Middle frontal gyrus (tissue), 1 donor: ENCODE results near the gene FRAS1.
"Not testable (repeated sequence)": the region's sequence is repeated elsewhere in the genome, so short reads cannot be mapped to it uniquely, and the experiment has no call there.

ENCODE experiments used
- DNase-seq: peaks from one replicate; pipeline ENCODE4 v3.0.0-alpha.2; 2015; ENCODE audit warnings: low spot score; ENCODE audit errors: extremely low spot score

FRAS1 gene

DNA sequence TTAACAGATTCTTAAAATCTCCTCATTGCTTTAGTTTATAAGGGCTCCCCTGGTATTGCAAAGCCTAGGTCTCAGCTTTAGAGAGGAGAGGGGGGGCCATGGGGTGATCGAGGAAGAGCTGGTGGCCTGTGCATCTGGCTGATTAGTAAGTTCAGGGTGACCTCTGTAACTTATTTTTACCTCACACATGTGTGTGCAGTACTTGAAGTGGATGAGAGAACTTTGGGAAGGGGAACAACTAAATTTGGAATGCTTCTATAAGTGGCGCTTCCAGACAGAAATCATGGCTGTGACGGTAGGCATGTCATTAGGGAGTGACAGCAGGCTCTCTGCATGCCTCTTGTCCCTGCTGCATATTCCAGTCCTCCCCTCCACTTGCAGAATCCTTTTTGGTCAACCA lies 41.9 kb downstream of the FRAS1 start:
- no peak for DNase-seq

- no peak for DNase-seq
Measured at GRCh38 chr4:78100060-78100459, 42.9 kb downstream of the FRAS1 start.

GRCh38 chr4:78119698-78120097 lies 62.6 kb downstream of the FRAS1 start:
- DNase-seq = no peak

DNA sequence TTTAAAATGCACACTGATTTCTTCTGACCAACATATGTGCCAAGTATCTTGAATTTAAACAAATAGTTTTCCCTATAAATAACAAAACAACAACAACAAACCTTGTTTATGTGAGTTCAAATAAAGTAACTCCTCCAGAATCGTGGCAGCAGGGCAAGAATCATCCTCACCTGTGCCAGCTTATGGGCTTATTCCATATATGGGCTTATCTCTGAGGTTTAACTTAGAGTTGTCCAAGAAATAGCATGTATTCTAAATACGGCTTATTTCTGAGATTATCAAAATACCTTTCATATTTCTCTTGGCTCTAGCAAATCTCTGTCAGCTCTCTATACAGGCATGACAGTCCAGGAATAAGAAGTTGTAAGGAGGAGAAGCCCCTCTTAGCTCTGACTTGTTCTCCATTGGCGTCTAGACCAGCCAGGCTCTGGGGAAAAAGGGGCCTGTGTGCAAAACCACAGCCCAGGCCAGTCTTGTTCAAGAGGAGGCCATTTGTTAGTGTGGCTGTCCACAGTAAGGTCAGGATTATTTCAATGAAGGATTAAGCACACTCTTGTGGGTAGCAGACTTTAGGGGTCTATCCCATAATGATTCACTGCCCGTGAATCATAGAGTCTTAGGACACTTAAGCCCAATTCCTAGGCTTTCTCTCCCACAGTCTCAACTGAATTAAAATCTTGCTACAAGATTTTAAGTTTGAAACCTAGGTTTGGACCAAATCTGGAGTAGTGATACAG lies 63.2 kb downstream of the FRAS1 start:
- no peak for DNase-seq

DNA sequence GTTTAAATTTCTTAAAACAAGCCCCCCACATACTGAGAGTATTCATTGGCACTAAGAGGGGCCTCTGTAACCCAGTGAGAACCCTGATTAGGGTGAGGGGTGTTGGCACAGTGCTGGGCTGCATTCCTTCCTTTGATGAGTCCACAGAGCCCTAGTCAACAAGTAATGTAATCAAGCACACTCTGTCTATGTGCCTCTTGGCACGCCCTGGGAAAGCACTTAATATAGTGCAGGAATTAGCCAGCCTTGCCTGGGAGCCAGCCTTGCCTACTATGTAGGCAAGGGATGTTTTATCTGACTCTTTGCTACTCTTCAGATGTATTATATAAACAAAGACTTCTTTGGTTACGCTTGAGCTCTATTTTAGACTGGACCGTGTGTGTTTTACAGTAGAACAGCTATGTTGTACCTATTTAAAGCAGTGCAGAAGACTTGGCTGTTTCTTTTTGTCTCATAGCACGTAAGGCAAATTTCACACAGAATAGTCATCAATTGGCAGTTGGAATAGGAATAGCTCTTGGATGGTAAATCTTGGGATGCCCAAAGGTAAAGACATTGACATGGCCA lies 64.3 kb downstream of the FRAS1 start:
- no peak for DNase-seq

DNA sequence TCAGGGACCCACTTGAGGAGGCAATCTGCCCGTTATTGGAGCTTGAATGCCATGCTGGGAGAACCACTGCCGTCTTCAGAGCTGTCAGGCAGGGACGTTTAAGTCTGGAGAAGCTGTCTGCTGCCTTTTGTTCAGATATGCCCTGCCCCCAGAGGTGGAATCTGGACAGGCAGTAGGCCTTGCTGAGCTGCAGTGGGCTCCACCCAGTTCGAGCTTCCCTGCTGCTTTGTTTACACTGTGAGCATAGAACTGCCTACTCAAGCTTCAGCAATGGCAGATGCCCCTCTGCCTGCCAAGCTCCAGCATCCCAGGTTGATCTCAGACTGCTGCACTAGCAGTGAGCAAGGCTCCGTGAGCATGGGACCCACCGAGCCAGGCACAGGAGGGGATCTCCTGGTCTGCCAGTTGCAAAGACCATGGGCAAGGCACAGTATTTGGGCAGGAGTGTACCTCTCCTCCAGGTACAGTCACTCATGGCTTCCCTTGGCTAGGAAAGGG lies 68.8 kb downstream of the FRAS1 start:
- not testable (repeated sequence) for DNase-seq

DNA sequence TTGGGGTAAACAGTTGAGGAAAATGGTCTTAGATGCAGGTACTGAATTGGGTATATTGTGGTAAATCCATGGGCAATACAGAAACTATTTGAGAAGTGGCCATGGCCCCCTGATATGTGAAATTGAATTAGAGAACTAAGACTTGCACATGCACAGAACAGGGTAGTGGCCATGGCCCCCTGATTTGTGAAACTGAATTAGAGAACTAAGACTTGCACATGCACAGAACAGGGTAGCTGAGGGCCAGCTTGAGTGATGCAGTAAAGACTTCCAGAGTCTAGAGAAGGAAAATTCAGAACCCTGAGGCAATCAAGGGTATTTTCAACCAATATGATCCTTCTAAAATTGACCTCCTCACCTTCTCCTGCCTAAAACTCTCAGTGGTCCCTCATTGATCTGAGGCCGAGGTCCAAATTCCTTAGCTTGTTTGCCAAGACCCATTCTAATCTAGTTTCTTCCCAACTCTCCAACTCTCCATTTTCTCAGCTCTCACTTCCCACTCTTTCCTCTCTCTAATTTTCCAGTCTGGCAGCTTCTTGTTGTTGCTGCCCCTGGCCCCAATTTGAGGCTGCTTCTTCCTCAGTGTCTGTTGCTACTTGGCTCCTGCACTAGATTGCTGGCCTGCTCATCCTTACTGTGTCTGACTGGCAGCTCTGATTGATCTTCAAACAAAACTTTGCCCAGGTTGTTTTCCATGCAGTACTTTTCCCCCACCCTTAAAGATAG lies 72.4 kb downstream of the FRAS1 start:
- no peak for DNase-seq

- DNase-seq = no peak
Measured at GRCh38 chr4:78131403-78131802, 74.3 kb downstream of the FRAS1 start.

GRCh38 chr4:78136109-78137081 lies 79.3 kb downstream of the FRAS1 start:
- DNase-seq = no peak

DNA sequence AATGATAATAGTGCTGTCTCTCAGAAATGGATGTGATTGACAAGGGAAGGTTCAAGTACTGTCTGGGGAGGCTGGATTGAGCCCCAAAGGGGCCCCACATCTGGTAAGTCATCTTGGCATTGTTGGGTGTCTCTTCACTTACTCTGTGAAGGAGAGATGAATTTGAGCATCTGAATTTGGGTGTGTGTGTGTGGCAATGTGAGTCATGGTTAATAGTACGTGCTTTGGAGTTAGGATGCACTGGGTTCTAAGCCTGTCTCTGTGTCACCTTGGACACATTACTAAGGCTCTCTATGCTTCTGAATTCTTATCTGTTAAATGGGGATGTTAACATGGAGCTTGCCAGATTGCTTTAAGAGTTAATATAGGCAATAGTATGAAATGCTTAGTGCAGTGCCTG lies 80.4 kb downstream of the FRAS1 start:
- no peak for DNase-seq

DNA sequence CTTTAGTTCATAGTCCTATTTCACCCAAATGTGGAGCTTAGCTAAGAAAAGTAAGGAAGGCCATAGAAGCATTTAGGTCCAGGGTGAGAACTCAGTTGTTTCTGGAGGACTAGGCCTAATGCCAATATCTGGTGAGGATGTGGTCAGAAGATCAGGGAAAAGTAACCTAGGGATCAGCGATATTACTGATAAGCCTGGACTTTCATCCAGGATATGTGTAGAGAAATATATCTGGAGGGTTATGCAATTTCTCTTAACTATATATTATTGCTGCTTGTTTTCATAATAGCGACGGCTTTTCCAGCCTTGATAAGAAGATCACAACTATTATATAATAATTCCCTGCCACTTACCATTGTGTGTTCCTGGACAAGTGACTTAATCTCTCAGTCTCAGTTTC lies 81.1 kb downstream of the FRAS1 start:
- no peak for DNase-seq

GRCh38 chr4:78143634-78144033 lies 86.5 kb downstream of the FRAS1 start:
- DNase-seq = no peak

DNA sequence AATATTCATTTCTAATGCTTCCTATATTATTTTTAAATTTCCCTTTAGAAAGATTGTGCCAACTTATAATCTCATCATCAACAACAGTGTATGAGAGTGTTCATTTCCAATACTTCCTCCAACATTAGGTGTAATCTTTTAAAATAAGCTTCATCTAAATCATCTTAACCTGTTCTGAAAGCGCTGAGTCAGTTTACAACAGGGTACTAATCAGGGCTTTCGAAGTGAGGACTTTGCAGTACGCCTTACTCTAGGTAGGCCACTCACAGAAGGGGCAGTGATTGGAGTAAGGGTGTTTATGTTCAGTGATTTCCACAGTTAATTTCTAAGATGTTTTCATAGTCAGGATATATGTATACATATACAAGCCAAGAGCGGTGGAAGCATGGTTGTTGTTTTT lies 87.9 kb downstream of the FRAS1 start:
- no peak for DNase-seq

GRCh38 chr4:78145622-78146021 lies 88.5 kb downstream of the FRAS1 start:
- DNase-seq = no peak

DNA sequence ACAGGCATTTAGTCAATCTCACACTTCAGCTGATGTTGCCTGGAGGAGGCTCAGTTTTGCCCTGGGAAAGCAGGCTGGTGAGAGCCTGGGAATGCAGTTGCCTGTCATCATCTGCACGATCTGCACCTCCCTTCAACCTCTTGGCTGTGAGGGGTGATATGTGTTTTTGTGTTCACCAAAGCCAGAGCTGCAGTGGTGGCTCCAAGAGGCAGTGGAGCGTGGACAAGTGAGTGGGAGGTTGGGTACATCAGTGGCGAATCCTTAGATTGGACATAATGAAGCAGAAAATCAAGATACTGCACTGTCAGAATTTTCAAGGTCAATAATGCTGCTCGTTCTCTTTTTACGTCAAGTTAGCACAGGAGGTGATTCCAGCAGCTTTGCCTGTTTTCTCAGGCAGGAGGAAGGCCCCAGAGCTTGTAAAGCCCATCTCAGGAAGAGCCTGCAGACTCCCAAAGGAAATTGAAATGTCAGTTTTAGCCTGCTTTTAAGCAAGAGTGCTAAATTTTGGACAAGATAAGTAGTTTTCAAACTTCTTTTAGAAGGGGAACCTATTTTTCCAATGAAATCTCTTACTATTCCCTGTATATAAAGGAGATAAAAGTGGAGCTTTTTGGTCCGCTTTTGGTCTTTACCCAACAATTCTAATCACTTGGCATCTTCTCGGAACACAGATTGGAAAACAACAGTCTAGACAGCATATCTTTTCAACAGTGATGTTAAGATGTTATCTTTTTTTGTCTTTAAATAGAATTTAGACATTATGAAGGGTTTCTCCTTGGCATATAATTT lies 92.8 kb downstream of the FRAS1 start:
- DNase-seq = no peak

- DNase-seq = no peak
Measured at GRCh38 chr4:78150543-78150864, 93.4 kb downstream of the FRAS1 start.

DNA sequence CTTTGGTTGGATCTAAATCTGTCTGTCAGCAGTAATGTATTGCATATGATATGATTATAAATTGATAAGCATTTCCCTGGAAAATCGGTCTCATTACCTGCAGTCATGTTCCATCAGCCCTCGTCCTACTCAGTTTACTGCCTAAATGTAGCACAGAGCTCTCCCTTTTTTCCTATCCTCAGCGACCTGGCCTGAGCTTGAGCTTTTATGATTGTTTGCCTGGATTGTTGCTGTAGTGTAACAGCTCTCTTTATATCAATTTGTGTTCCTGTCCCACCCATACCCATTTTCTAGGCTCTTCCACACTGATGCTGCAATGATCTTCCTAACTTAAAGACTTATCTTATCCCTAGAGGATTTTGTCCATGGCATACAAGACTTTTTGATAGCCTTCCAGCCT lies 95.7 kb downstream of the FRAS1 start:
- no peak for DNase-seq

GRCh38 chr4:78154972-78155590 lies 98.0 kb downstream of the FRAS1 start:
- DNase-seq = no peak

- DNase-seq = no peak
Measured at GRCh38 chr4:78155616-78156105, 98.5 kb downstream of the FRAS1 start.

GRCh38 chr4:78156520-78156919 lies 99.4 kb downstream of the FRAS1 start:
- DNase-seq = no peak
